RCC 7860 (cell line): Measurements from ENCODE around the gene ATAD1.

ENCODE experiments used
- DNase-seq: peaks from one replicate; pipeline ENCODE4 v3.0.0-alpha.2; 2015; ENCODE audit warnings: low spot score
- FAIRE-seq: peaks from 2 replicates; lab custom pipeline; 2012; peaks lifted over from hg19 to GRCh38; lab: Jason Lieb, UNC

Gene ATAD1

GRCh38 chr10:87722716-87723115 is 95.3 kb downstream of the ATAD1 start:
- DNase-seq (no peak), FAIRE-seq (no peak)

- FAIRE-seq, result no peak
Measured at GRCh38 chr10:87721781-87722180, 96.2 kb downstream of the ATAD1 start.

GRCh38 chr10:87720665-87721064 is 97.4 kb downstream of the ATAD1 start:
- no peak for FAIRE-seq

More at GRCh38 chr10:87721781-87722180, 96.2 kb downstream of the ATAD1 start:
- no peak for DNase-seq

GRCh38 chr10:87716348-87716670 is 101.7 kb downstream of the ATAD1 start:
- no peak for FAIRE-seq
- DNase-seq, result no peak

More at GRCh38 chr10:87720665-87721064, 97.4 kb downstream of the ATAD1 start:
- DNase-seq, result no peak

- FAIRE-seq (no peak), DNase-seq (no peak)
Measured at GRCh38 chr10:87715552-87716347, 102.3 kb downstream of the ATAD1 start.

- no peak for FAIRE-seq
Measured at GRCh38 chr10:87713707-87714106, 104.3 kb downstream of the ATAD1 start.

GRCh38 chr10:87712913-87713616 is 105.0 kb downstream of the ATAD1 start:
- FAIRE-seq (no peak), DNase-seq (no peak)

More at GRCh38 chr10:87713707-87714106, 104.3 kb downstream of the ATAD1 start:
- no peak for DNase-seq

GRCh38 chr10:87707254-87707653 is 110.8 kb downstream of the ATAD1 start:
- no peak for FAIRE-seq

GRCh38 chr10:87706731-87707130 is 111.3 kb downstream of the ATAD1 start:
- DNase-seq (no peak), FAIRE-seq (no peak)

More at GRCh38 chr10:87707254-87707653, 110.8 kb downstream of the ATAD1 start:
- DNase-seq, result no peak

- no peak for DNase-seq
- peak; percentile 27 for FAIRE-seq
Measured at GRCh38 chr10:87705339-87705738, 112.7 kb downstream of the ATAD1 start.

- DNase-seq, result no peak
- no peak for FAIRE-seq
Measured at GRCh38 chr10:87703771-87704170, 114.3 kb downstream of the ATAD1 start.

GRCh38 chr10:87702973-87703294 is 115.1 kb downstream of the ATAD1 start:
- FAIRE-seq (no peak), DNase-seq (no peak)

GRCh38 chr10:87702260-87702972 is 115.6 kb downstream of the ATAD1 start:
- DNase-seq (no peak), FAIRE-seq (no peak)
